Ecto neural progenitor cell (in vitro differentiated cells): ENCODE data around the gene SCN4B.

Experiments
- DNase-seq: peaks from one replicate; pipeline ENCODE4 v3.0.0-alpha.2; 2018; ENCODE audit warnings: low spot score

Gene SCN4B

GRCh38 chr11:118099838-118100556 lies 52.6 kb downstream of the SCN4B start:
- no peak for DNase-seq

GRCh38 chr11:118098996-118099837 lies 53.4 kb downstream of the SCN4B start:
- DNase-seq: no peak

- DNase-seq: no peak
Observed at GRCh38 chr11:118095967-118096367, 56.7 kb downstream of the SCN4B start.

GRCh38 chr11:118095493-118095892 lies 57.1 kb downstream of the SCN4B start:
- no peak for DNase-seq

- DNase-seq: no peak
Observed at GRCh38 chr11:118092907-118093571, 59.6 kb downstream of the SCN4B start.

- DNase-seq: no peak
Observed at GRCh38 chr11:118091690-118092089, 60.9 kb downstream of the SCN4B start.

GRCh38 chr11:118090545-118091162 lies 62.0 kb downstream of the SCN4B start:
- DNase-seq: no peak

GRCh38 chr11:118088531-118088930 lies 64.1 kb downstream of the SCN4B start:
- no peak for DNase-seq

GRCh38 chr11:118087931-118088330 lies 64.7 kb downstream of the SCN4B start:
- no peak for DNase-seq

- no peak for DNase-seq
Observed at GRCh38 chr11:118086913-118087768, 65.5 kb downstream of the SCN4B start, which contains the start of gene SMIM35. Gene SMIM35, minus strand, starts transcription at chr11:118086963. Its CDS starts 206 bp downstream, at chr11:118086757.

- no peak for DNase-seq
Observed at GRCh38 chr11:118084656-118085055, 68.0 kb downstream of the SCN4B start.

GRCh38 chr11:118084247-118084646 lies 68.4 kb downstream of the SCN4B start:
- DNase-seq: no peak
